ENCODE results near the gene ACLY. TPM values are rescaled to one million over a fixed set of nuclear protein-coding genes. Genes with fewer than 3 reads are reported as not detected.

The ACLY gene
- total RNA-seq, 1 experiment from 2014 or later = 279 TPM

- no CpG with 5 or more reads among the region's 90 CpGs for WGBS (ENCODE audit: extremely low coverage, insufficient read length, low lambda C conversion rate)
- H2AK5ac ChIP-seq (ENCODE audit: insufficient read length, low read length) = no peak within 1 kb of the TSS
- peak within 1 kb of the TSS; percentile 66 to 92 (median 83); a peak in 5 of 7 replicates for H3K27ac Mint-ChIP-seq
Observed at GRCh38 chr17:41864836-41865595, 53.7 kb downstream of the ACLY start, which contains the start of gene KLHL11. TSS of gene KLHL11 (minus strand) at chr17:41865423. CDS start at chr17:41865370, 53 bp downstream.

More at GRCh38 chr17:41864836-41865595, 53.7 kb downstream of the ACLY start, which contains the start of gene KLHL11:
- H3K9me3 ChIP-seq (ENCODE audit: control insufficient read depth, low read depth, low read length) = no peaks in the 10 kb centered on the region
- H3K9ac ChIP-seq (ENCODE audit: extremely low read depth, insufficient read length, low read length) = peak within 1 kb of the TSS; percentile 48
- H3K4me2 ChIP-seq (ENCODE audit: insufficient read depth, insufficient read length, low read length) = peak within 1 kb of the TSS; percentile 99
- peaks cover 13% of the 10 kb centered on the region; the same call in 1 of the 2 replicates for H3K79me2 ChIP-seq (ENCODE audit: insufficient read depth, low read length)
- no peaks in the 10 kb centered on the region for H3K27me3 ChIP-seq (ENCODE audit: insufficient read depth, low read length)
- H2BK15ac ChIP-seq (ENCODE audit: low read depth, low read length) = no peak within 1 kb of the TSS; the same call in 1 of the 2 replicates
- H2BK12ac ChIP-seq (ENCODE audit: insufficient read length, low read depth, low read length) = no peak within 1 kb of the TSS
- no peak within 1 kb of the TSS for H4K5ac ChIP-seq (ENCODE audit: insufficient read length, low read depth, low read length)
- H3T11ph ChIP-seq (ENCODE audit: low read length) = no peak within 1 kb of the TSS
- H4K91ac ChIP-seq (ENCODE audit: insufficient read length, low read depth, low read length) = no peak within 1 kb of the TSS
- TF ChIP-seq, protein P1, sequence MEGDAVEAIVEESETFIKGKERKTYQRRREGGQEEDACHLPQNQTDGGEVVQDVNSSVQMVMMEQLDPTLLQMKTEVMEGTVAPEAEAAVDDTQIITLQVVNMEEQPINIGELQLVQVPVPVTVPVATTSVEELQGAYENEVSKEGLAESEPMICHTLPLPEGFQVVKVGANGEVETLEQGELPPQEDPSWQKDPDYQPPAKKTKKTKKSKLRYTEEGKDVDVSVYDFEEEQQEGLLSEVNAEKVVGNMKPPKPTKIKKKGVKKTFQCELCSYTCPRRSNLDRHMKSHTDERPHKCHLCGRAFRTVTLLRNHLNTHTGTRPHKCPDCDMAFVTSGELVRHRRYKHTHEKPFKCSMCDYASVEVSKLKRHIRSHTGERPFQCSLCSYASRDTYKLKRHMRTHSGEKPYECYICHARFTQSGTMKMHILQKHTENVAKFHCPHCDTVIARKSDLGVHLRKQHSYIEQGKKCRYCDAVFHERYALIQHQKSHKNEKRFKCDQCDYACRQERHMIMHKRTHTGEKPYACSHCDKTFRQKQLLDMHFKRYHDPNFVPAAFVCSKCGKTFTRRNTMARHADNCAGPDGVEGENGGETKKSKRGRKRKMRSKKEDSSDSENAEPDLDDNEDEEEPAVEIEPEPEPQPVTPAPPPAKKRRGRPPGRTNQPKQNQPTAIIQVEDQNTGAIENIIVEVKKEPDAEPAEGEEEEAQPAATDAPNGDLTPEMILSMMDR (conservative IDR thresholded peaks at IDR 0.05) = no peak
- H2AFZ ChIP-seq (ENCODE audit: low read length) = no peak within 1 kb of the TSS
- peak within 1 kb of the TSS; percentile 83 for H3K18ac ChIP-seq (ENCODE audit: insufficient read length, low read depth, low read length)
- H3K27me3 Mint-ChIP-seq (ENCODE audit: low read depth) = no peaks in the 10 kb centered on the region
- no peak within 1 kb of the TSS for H3K4ac ChIP-seq (ENCODE audit: low read depth, low read length)
- H3K79me1 ChIP-seq (ENCODE audit: insufficient read depth, low read depth, low read length, poor library complexity, severe bottlenecking) = no peaks in the 10 kb centered on the region
- peaks cover 19 to 20% of the 10 kb centered on the region in 2 experiments for H3K4me1 Mint-ChIP-seq
- H2BK5ac ChIP-seq (ENCODE audit: insufficient read length, low read length) = no peak within 1 kb of the TSS
- peak; percentile 97 for DNase-seq
- H2BK120ac ChIP-seq (ENCODE audit: low read depth, low read length, poor library complexity, severe bottlenecking) = no peak within 1 kb of the TSS
- H3K23ac ChIP-seq (ENCODE audit: insufficient read length, low read depth, low read length) = no peak within 1 kb of the TSS
- peaks cover 20 to 37% (median 36%) of the 10 kb centered on the region in 3 experiments; a peak in 6 of 7 replicates for H3K36me3 Mint-ChIP-seq (ENCODE audit: insufficient read depth in 1 of 3, low read depth in 3 of 3)
- H2BK20ac ChIP-seq (ENCODE audit: low read depth, low read length, poor library complexity, severe bottlenecking) = no peak within 1 kb of the TSS
- peaks cover 5% of the 10 kb centered on the region; the same call in 1 of the 2 replicates for H3K4me1 ChIP-seq (ENCODE audit: insufficient read depth, low read length)
- no peak within 1 kb of the TSS for H4K8ac ChIP-seq (replicated peaks; ENCODE audit: insufficient read length, low read depth, low read length)
- H3K14ac ChIP-seq (ENCODE audit: insufficient read depth, low read length) = peak within 1 kb of the TSS; percentile 93
- H3K9me3 Mint-ChIP-seq = no peaks in the 10 kb centered on the region
- H4K20me1 ChIP-seq (ENCODE audit: control insufficient read depth, insufficient read depth, insufficient read length) = no peaks in the 10 kb centered on the region
- no peak within 1 kb of the TSS; a peak in 3 of 5 replicates for H3K4me3 Mint-ChIP-seq
- no peak within 1 kb of the TSS for H3K56ac ChIP-seq (ENCODE audit: insufficient read length, low read depth, low read length)
- no peak within 1 kb of the TSS for H3K27ac ChIP-seq (ENCODE audit: insufficient read length, low read depth, low read length)
- H3K23me2 ChIP-seq (ENCODE audit: insufficient read length, low read depth, low read length, poor library complexity, severe bottlenecking) = peaks cover 18% of the 10 kb centered on the region

All from H9 (cell line).